Activated B cell treated with CpG ODN at 0.5 μM for 24 hours (primary cell): ENCODE results near the gene STK10. TPM values are rescaled to one million over a fixed set of nuclear protein-coding genes. Genes with fewer than 3 reads are reported as not detected.
"Not testable (repeated sequence)": the region's sequence is repeated elsewhere in the genome, so short reads cannot be mapped to it uniquely, and the experiment has no call there.

Experiments
- ATAC-seq: fragments of 200-7000 bp; cut with Tn5 transposase; one replicate; pipeline ENCODE4 v1.10.0; 2021; ENCODE audit warnings: low read depth, mild to moderate bottlenecking, moderate library complexity
- CTCF ChIA-PET: fragments of 350-600 bp; sonication (Branson Sonifier 250); formaldehyde crosslinking; loops from one replicate; lab custom pipeline; 2021; ENCODE audit warnings: antibody characterized with exemption; lab: Charles Lee
- POLR2A ChIA-PET: fragments of 350-600 bp; sonication (Branson Sonifier 250); formaldehyde crosslinking; loops from one replicate; lab custom pipeline; 2021; ENCODE audit warnings: antibody characterized with exemption; lab: Charles Lee
- DNase-seq: peaks from one replicate; pipeline ENCODE4 v3.0.0; 2022
- H3K27ac Mint-ChIP-seq: one replicate; pipeline ENCODE4 v1.8.0; 2020; ENCODE audit warnings: mixed read lengths
- H3K27me3 Mint-ChIP-seq: one replicate; pipeline ENCODE4 v1.8.0; 2021; ENCODE audit warnings: mixed read lengths
- H3K36me3 Mint-ChIP-seq: one replicate; pipeline ENCODE4 v1.8.0; 2021; ENCODE audit warnings: low read depth, mixed read lengths
- H3K4me1 Mint-ChIP-seq: one replicate; pipeline ENCODE4 v1.8.0; 2021; ENCODE audit warnings: mixed read lengths
- H3K4me3 Mint-ChIP-seq: one replicate; pipeline ENCODE4 v1.8.0; 2020; ENCODE audit warnings: mild to moderate bottlenecking, mixed read lengths
- H3K9me3 Mint-ChIP-seq: one replicate; pipeline ENCODE4 v1.8.0; 2020; ENCODE audit warnings: mixed read lengths
- CTCF ChIP-seq: fragments of 200-600 bp; IDR thresholded peaks from one replicate; pipeline ENCODE4 v1.8.0; 2022; ENCODE audit warnings: antibody characterized with exemption, mild to moderate bottlenecking
- intact Hi-C: fragments of 100-400 bp; cut with micrococcal nuclease; formaldehyde crosslinking; loops from one replicate; pipeline ENCODE4 v1.15.1; 2024
- total RNA-seq: library from RNA; stranded (reverse); gene quantifications from 2 replicates; pipeline ENCODE4 v1.2.3, GENCODE V29; 2022

The STK10 gene
- total RNA-seq, 1 donor from 2014 or later: 276 TPM

DNA sequence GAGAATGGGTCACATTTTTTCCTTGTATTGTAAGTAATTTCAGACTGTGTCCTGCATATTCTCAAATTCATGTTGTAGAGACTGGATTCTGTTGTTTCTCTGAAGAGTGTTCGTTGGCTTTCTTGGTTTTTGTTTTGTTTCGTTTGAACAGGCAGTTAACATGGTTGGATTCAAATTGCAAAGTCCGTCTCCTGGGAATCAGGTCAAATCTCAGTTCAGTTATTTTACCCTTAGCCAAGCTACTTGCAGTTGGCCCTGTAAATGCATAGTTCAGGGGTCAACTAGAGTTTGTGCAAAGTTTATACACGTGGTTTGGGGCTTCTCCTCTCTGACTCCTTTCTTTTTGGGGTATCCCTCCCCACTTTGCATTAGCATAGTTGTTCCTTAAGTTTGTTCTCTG lies 159.9 kb downstream of the STK10 start:
- Mint-ChIP-seq H3K4me3 (no peak overlapping the region), H3K36me3 (peaks cover 8% of the 10 kb centered on the region), H3K4me1 (peaks cover 5% of the 10 kb centered on the region), H3K27me3 (no peaks in the 10 kb centered on the region), H3K27ac (no peak overlapping the region), H3K9me3 (peaks cover 8% of the 10 kb centered on the region)
- intact Hi-C loops: no loop called here
- ATAC-seq (no peak), DNase-seq (no peak)
- POLR2A ChIA-PET: no interaction called here
- CTCF ChIA-PET: interaction anchor here (1.1 kb wide), 1 partner anchor 17 kb away, joined by 3 read pairs; no protein-coding TSS in a partner anchor
- TF ChIP-seq CTCF: no peak

- POLR2A ChIA-PET, H3K9me3 Mint-ChIP-seq, DNase-seq, H3K4me3 Mint-ChIP-seq, ATAC-seq, H3K36me3 Mint-ChIP-seq, H3K27ac Mint-ChIP-seq, H3K27me3 Mint-ChIP-seq, intact Hi-C loops, H3K4me1 Mint-ChIP-seq: not testable (repeated sequence)
- CTCF ChIA-PET: interaction anchor here (0.7 kb wide), 1 partner anchor 39 kb away, joined by 3 read pairs; no protein-coding TSS in a partner anchor
Observed at GRCh38 chr5:172020110-172020786, 167.8 kb downstream of the STK10 start.

GRCh38 chr5:172015346-172015745 lies 172.7 kb downstream of the STK10 start:
- TF ChIP-seq CTCF: no peak
- no peaks in the 10 kb centered on the region for H3K4me1 Mint-ChIP-seq
- ATAC-seq: no peak
- H3K36me3 Mint-ChIP-seq: no peaks in the 10 kb centered on the region
- no peaks in the 10 kb centered on the region for H3K9me3 Mint-ChIP-seq
- ChIA-PET CTCF (no interaction called here), POLR2A (interaction anchor here (1.2 kb wide), 1 partner anchor 9 kb away, joined by 5 read pairs; the partner anchor contains the start of gene FBXW11)
- intact Hi-C loops: no loop called here
- H3K27me3 Mint-ChIP-seq: no peaks in the 10 kb centered on the region
- DNase-seq: no peak
- H3K4me3 Mint-ChIP-seq: no peak overlapping the region
- H3K27ac Mint-ChIP-seq: no peak overlapping the region

- H3K4me1 Mint-ChIP-seq: peaks cover 18% of the 10 kb centered on the region
- DNase-seq (no peak), ATAC-seq (no peak)
- no peak overlapping the region for H3K4me3 Mint-ChIP-seq
- H3K27ac Mint-ChIP-seq: no peak overlapping the region
- peaks cover 11% of the 10 kb centered on the region for H3K36me3 Mint-ChIP-seq
- no peak for TF ChIP-seq CTCF
- H3K9me3 Mint-ChIP-seq: no peaks in the 10 kb centered on the region
- intact Hi-C loops: no loop called here
- ChIA-PET POLR2A (no interaction called here), CTCF (interaction anchor here (5.9 kb wide), 1 partner anchor 98 kb away, joined by 61 read pairs; no protein-coding TSS in a partner anchor)
- no peaks in the 10 kb centered on the region for H3K27me3 Mint-ChIP-seq
Observed at GRCh38 chr5:172010278-172010677, 177.7 kb downstream of the STK10 start.

DNA sequence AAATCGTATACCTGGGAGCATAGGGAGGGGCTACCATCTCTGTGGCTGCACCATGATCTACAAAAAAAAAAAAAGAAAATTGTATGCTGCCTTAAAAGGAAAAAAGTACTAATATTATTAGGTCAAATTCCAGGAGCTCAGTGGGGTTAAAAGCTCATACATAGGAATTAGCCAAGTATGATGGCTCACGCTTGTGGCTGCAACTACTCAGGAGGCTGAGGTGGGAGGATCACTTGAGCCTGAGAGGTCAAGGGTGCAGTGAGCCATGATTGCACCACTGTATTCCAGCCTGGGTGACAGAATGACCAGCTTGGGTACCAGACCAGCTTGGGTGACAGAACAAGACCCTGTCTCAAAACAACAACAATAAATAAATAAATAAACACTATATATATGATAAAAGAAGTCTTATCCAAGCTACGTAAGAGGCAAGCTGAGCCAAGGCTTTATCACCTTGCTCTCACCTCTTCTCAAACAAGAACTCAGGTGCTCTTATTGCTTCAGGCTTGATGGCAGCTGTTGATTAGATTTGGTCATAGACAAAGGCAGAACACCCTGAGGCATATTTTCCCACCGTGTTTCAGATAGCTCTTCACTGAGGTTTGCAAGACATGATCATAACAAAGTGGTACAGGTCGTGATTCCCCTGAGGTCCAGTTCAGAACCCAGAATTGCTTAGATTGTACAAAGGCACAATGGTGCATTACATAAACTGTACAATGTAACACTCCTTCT lies 178.3 kb downstream of the STK10 start:
- ATAC-seq: no peak
- no peak for TF ChIP-seq CTCF
- peaks cover 24% of the 10 kb centered on the region for H3K4me1 Mint-ChIP-seq
- peaks cover 11% of the 10 kb centered on the region for H3K36me3 Mint-ChIP-seq
- H3K9me3 Mint-ChIP-seq: no peaks in the 10 kb centered on the region
- CTCF ChIA-PET: interaction anchor here (0.9 to 5.9 kb wide), 2 partner anchors 25 to 97 kb away, joined by 3 to 61 read pairs; no protein-coding TSS in a partner anchor
- DNase-seq: no peak
- no peak overlapping the region for H3K27ac Mint-ChIP-seq
- no peaks in the 10 kb centered on the region for H3K27me3 Mint-ChIP-seq
- POLR2A ChIA-PET: interaction anchor here (0.5 to 1.0 kb wide), 3 partner anchors 33 to 93 kb away, joined by 3 read pairs; no protein-coding TSS in a partner anchor
- H3K4me3 Mint-ChIP-seq: no peak overlapping the region
- intact Hi-C loops: loop anchor here (5.0 to 10.0 kb wide), 5 partner anchors 42 to 1908 kb away; partner anchors contain the start of genes DUSP1, ERGIC1 and NPM1
